Breast epithelium (tissue), 4 donors: Measurements from ENCODE around the gene WWC1. TPM values are rescaled to one million over a fixed set of nuclear protein-coding genes. Genes with fewer than 3 reads are reported as not detected.

Experiments
- DNase-seq, 2 donors: peaks; one replicate each; pipeline ENCODE4 v3.0.0-alpha.2; 2019; ENCODE audit warnings: low spot score in 2 of 2
- H3K27ac ChIP-seq, 2 donors: fragments of 200-600 bp; sonication (generic) in 1 of 2; one replicate each; pipeline ENCODE4 v1.5.1; 2016 to 2019; ENCODE audit warnings: mild to moderate bottlenecking in 1 of 2
- H3K27me3 ChIP-seq, 2 donors: fragments of 200-600 bp; sonication (generic) in 1 of 2; one replicate each; pipeline versions ENCODE4 v1.5.1 to v1.6.0; 2017 to 2019; ENCODE audit warnings: control low read depth in 1 of 2, mild to moderate bottlenecking in 1 of 2
- H3K36me3 ChIP-seq: fragments of 200-600 bp; one replicate; pipeline ENCODE4 v1.5.1; 2019
- H3K4me1 ChIP-seq, 2 donors: fragments of 200-600 bp; sonication (generic); one replicate each; pipeline ENCODE4 v1.5.1; 2016 to 2019; ENCODE audit warnings: control low read depth in 1 of 2
- H3K4me3 ChIP-seq, 3 donors: fragments of 200-600 bp; sonication (generic); 1 replicate in 2 of 3; 2 replicates in 1 of 3; pipeline ENCODE4 v1.5.1; 2016 to 2019; ENCODE audit warnings: mild to moderate bottlenecking in 3 of 3, moderate library complexity in 2 of 3
- H3K9me3 ChIP-seq, 2 donors: fragments of 200-600 bp; sonication (generic) in 1 of 2; one replicate each; pipeline ENCODE4 v1.5.1; 2016 to 2019; ENCODE audit warnings: control low read depth in 1 of 2
- POLR2A ChIP-seq: fragments of 450-650 bp; IDR thresholded peaks from one replicate; pipeline ENCODE4 v1.6.1; 2016; ENCODE audit warnings: antibody characterized with exemption, mild to moderate bottlenecking, moderate library complexity
- POLR2AphosphoS5 ChIP-seq, 3 donors: sonication (generic); formaldehyde crosslinking; IDR thresholded peaks; one replicate each; pipeline ENCODE4 v1.6.1; 2017; ENCODE audit warnings: antibody characterized with exemption in 3 of 3
- intact Hi-C: fragments of 100-400 bp; cut with DNase I; formaldehyde crosslinking; loops from one replicate; pipeline ENCODE4 v1.15.1; 2023; ENCODE audit warnings: low total_unique reads
- total RNA-seq, 3 donors: library from RNA; depleted of rRNA; stranded (reverse); fragments of >200 nt; gene quantifications; one replicate each; pipeline ENCODE4 v1.1.0, GENCODE V29; 2016
- TF ChIP-seq, protein P1 (sequence below), 3 donors: fragments of 450-650 bp; IDR thresholded peaks; one replicate each; pipeline ENCODE4 v1.5.1; 2016 to 2017; ENCODE audit warnings: antibody characterized with exemption in 3 of 3, mild to moderate bottlenecking in 3 of 3, moderate library complexity in 3 of 3

The WWC1 gene
- total RNA-seq, 3 donors from 2014 or later = 0.96 to 59.9 (median 59.6) TPM

DNA sequence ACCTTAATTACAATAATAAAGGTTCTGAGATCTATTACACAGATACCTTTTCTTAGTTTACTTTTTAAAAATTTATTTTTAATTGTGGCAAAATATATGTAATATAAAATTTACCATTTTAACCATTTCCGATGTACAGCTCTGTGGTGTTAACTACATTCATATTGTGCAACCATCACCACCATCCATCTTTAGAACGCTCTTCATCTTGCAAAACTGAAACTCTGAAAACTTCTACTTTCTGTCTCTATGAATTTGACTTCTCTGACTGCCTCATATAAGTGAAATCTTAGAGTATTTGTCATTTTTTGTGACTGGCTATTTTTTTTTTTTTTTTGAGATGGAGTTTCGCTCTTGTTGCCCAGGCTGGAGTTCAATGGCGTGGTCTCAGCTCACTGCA, 26.8 kb downstream of the WWC1 start:
- TF ChIP-seq, protein P1, sequence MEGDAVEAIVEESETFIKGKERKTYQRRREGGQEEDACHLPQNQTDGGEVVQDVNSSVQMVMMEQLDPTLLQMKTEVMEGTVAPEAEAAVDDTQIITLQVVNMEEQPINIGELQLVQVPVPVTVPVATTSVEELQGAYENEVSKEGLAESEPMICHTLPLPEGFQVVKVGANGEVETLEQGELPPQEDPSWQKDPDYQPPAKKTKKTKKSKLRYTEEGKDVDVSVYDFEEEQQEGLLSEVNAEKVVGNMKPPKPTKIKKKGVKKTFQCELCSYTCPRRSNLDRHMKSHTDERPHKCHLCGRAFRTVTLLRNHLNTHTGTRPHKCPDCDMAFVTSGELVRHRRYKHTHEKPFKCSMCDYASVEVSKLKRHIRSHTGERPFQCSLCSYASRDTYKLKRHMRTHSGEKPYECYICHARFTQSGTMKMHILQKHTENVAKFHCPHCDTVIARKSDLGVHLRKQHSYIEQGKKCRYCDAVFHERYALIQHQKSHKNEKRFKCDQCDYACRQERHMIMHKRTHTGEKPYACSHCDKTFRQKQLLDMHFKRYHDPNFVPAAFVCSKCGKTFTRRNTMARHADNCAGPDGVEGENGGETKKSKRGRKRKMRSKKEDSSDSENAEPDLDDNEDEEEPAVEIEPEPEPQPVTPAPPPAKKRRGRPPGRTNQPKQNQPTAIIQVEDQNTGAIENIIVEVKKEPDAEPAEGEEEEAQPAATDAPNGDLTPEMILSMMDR (IDR thresholded peaks at IDR 0.05) = no peak
- TF ChIP-seq POLR2A = no peak
- no peak for TF ChIP-seq POLR2AphosphoS5 (IDR thresholded peaks at IDR 0.05)
- Histone ChIP-seq H3K4me3 (no peak overlapping the region), H3K27ac (no peak overlapping the region), H3K9me3 (no peaks in the 10 kb centered on the region), H3K36me3 (no peaks in the 10 kb centered on the region), H3K27me3 (no peaks in the 10 kb centered on the region), H3K4me1 (peaks cover 0 to 6% of the 10 kb centered on the region in 2 donors)
- intact Hi-C loops = no loop called here
- DNase-seq = no peak

DNA sequence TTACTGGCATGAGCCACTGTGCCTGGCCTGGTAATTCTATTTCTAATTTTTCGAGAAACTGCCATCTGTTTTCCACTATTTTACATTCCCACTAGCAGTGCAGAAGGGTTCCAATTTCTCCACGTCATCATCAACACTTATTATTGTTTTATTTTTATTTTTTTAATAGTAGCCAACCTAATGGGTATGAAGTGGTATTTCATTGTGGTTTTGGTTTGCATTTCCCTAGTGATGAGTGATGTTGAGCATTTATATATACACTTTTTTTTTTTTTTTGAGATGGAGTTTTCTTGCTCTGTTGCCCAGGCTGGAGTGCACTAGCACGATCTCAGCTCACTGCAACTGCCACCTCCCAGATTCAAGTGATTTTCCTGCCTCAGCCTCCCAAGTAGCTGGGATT, 28.3 kb downstream of the WWC1 start:
- H3K4me1 ChIP-seq = peaks cover 0 to 6% of the 10 kb centered on the region in 2 donors
- intact Hi-C loops = no loop called here
- no peaks in the 10 kb centered on the region for H3K27me3 ChIP-seq
- DNase-seq = no peak
- TF ChIP-seq POLR2A = no peak
- TF ChIP-seq, protein P1 (IDR thresholded peaks at IDR 0.05) = no peak
- no peak for TF ChIP-seq POLR2AphosphoS5 (IDR thresholded peaks at IDR 0.05)
- no peaks in the 10 kb centered on the region for H3K9me3 ChIP-seq
- H3K27ac ChIP-seq = no peak overlapping the region
- H3K4me3 ChIP-seq = no peak overlapping the region
- H3K36me3 ChIP-seq = no peaks in the 10 kb centered on the region

GRCh38 chr5:168320805-168321204, 29.4 kb downstream of the WWC1 start:
- intact Hi-C loops = no loop called here
- Histone ChIP-seq H3K9me3 (no peaks in the 10 kb centered on the region), H3K27me3 (no peaks in the 10 kb centered on the region), H3K4me3 (no peak overlapping the region), H3K27ac (no peak overlapping the region), H3K36me3 (no peaks in the 10 kb centered on the region), H3K4me1 (peaks cover 0 to under 1% of the 10 kb centered on the region in 2 donors)
- DNase-seq = no peak
- TF ChIP-seq, protein P1 (IDR thresholded peaks at IDR 0.05) = no peak
- TF ChIP-seq POLR2AphosphoS5 (IDR thresholded peaks at IDR 0.05) (no peak), POLR2A (no peak)

DNA sequence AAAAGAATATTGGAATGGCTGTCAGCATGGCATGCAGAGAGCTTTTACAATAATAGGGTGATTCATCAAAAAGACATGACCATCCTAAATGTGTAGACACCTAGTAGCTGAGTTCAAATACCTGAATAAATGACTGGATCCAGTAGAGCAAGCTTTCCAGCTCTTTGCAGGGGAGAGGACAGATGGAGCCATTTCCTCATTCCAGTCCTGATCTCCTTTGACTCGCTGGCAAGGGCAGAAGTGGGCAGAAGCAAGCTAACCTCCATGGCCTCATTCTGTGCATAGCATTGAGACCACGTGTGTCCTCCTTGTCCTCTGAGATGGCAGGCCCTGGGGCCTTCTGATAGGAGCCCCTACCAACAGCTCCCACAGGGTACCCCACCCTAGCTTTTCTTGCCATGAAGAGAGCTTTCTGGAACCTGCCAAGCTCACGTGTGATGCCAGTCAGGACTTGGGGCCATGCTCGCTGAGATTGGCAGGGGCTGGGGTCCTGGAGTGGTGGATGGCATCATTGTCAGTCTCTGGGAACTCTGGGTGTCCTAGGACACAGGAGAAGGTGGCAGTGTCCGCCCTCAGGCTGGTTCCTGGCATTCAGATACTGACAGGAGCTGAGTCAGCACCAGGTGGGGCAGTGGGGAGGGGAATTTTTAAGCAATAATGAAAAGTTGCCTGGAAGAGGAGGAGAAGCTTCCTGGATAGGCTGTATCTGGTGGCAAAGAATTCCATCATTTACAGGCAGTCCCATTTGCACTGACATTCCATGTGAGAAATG, 33.6 kb downstream of the WWC1 start:
- no peak overlapping the region for H3K4me3 ChIP-seq
- no peaks in the 10 kb centered on the region for H3K27me3 ChIP-seq
- intact Hi-C loops = no loop called here
- TF ChIP-seq POLR2A (no peak), POLR2AphosphoS5 (IDR thresholded peaks at IDR 0.05) (no peak)
- TF ChIP-seq, protein P1 (IDR thresholded peaks at IDR 0.05) = no peak
- peak overlapping the region; percentile 74 to 75 for H3K27ac ChIP-seq
- no peaks in the 10 kb centered on the region for H3K36me3 ChIP-seq
- H3K4me1 ChIP-seq = no peaks in the 10 kb centered on the region
- DNase-seq = peak in 1 of 2 donors; percentile 44
- no peaks in the 10 kb centered on the region for H3K9me3 ChIP-seq

DNA sequence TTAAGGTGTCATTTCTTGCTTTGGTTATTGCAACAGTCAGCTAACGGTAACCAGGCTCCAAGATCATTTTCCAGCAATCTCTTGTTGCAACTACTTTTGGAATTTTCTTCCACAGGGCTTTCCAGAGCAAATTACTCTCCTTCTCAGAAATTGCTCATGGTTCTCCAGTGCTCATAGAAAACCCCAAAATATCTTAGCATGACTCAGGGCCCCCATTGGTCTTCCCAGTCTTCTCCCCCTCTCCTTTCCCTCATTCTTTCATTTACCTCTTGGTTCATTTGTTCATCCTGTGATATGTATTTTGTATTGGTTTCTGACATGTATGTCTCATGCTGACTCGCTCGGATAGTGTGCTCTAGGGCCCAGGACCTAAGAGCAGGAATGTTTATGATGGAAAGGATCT, 35.6 kb downstream of the WWC1 start:
- TF ChIP-seq POLR2A (no peak), POLR2AphosphoS5 (IDR thresholded peaks at IDR 0.05) (no peak)
- TF ChIP-seq, protein P1 (IDR thresholded peaks at IDR 0.05) = no peak
- intact Hi-C loops = no loop called here
- no peaks in the 10 kb centered on the region for H3K4me1 ChIP-seq
- no peak overlapping the region for H3K4me3 ChIP-seq
- H3K36me3 ChIP-seq = no peaks in the 10 kb centered on the region
- DNase-seq = no peak
- no peaks in the 10 kb centered on the region for H3K9me3 ChIP-seq
- H3K27ac ChIP-seq = no peak overlapping the region
- no peaks in the 10 kb centered on the region for H3K27me3 ChIP-seq
